HEK293 (cell line): ENCODE measurements around the gene NECTIN4.

ENCODE experiments used
- CTCF ChIA-PET: fragments of 350-600 bp; formaldehyde crosslinking; extraction: SDS; loops from one replicate; lab custom pipeline; 2021; ENCODE audit warnings: antibody characterized with exemption; lab: Yijun Ruan, JAX
- POLR2A ChIA-PET: fragments of 300-600 bp; formaldehyde crosslinking; extraction: SDS; loops from one replicate; lab custom pipeline; 2020; ENCODE audit warnings: antibody characterized with exemption, inconsistent platforms; lab: Yijun Ruan, JAX
- H3K27ac ChIP-seq: fragments of 200-500 bp; sonication (Bioruptor generic); 2 replicates; pipeline ENCODE4 v1.5.1; 2014; ENCODE audit warnings: low read depth, low read length, control low read depth, inconsistent platforms; ENCODE audit errors: extremely low read depth
- H3K36me3 ChIP-seq, 2 experiments: fragments of 200-500 bp in 1 of 2; sonication (Bioruptor generic) in 1 of 2; 1 replicate in 1 of 2; 2 replicates in 1 of 2; pipeline ENCODE4 v1.5.1; 2014 to 2017; ENCODE audit warnings: inconsistent platforms in 2 of 2, low read length in 2 of 2; ENCODE audit not compliant: control insufficient read depth in 2 of 2, insufficient read depth in 1 of 2
- H3K4me1 ChIP-seq: fragments of 200-500 bp; sonication (Bioruptor generic); 2 replicates; pipeline ENCODE4 v1.5.1; 2014; ENCODE audit warnings: mild to moderate bottlenecking, low read length, inconsistent platforms; ENCODE audit not compliant: control insufficient read depth, insufficient read depth
- H3K4me3 ChIP-seq: 2 replicates; pipeline ENCODE4 v1.5.1; 2011; ENCODE audit warnings: low read depth, mild to moderate bottlenecking, control low read depth, low read length, moderate library complexity
- H3K9me3 ChIP-seq: fragments of 200-500 bp; sonication (Bioruptor generic); 2 replicates; pipeline ENCODE4 v1.5.1; 2014; ENCODE audit warnings: low read depth, low read length, inconsistent platforms; ENCODE audit not compliant: control insufficient read depth, insufficient read depth
- ATF2 ChIP-seq: fragments of 450-650 bp; formaldehyde crosslinking; IDR thresholded peaks from 2 replicates; pipeline ENCODE4 v1.5.1; 2016; ENCODE audit warnings: missing biosample characterization, missing genetic modification characterization, low read depth
- GLI2 ChIP-seq: fragments of 450-650 bp; formaldehyde crosslinking; IDR thresholded peaks from 2 replicates; pipeline ENCODE4; 2017; ENCODE audit warnings: missing biosample characterization, missing genetic modification characterization, low read depth, borderline replicate concordance
- MEIS1 ChIP-seq: sonication (generic); formaldehyde crosslinking; IDR thresholded peaks from 2 replicates; pipeline ENCODE4 v1.8.1; 2022; ENCODE audit warnings: missing genetic modification reagents, mild to moderate bottlenecking, borderline replicate concordance
- REPIN1 ChIP-seq: fragments of 450-650 bp; formaldehyde crosslinking; IDR thresholded peaks from 2 replicates; pipeline ENCODE4 v1.5.1; 2017; ENCODE audit warnings: missing biosample characterization, missing genetic modification characterization, low read depth
- TRIM28 ChIP-seq: IDR thresholded peaks from 2 replicates; pipeline ENCODE4 v1.6.1; 2011; ENCODE audit warnings: low read length, control low read depth, borderline replicate concordance
- ZBTB49 ChIP-seq: fragments of 450-650 bp; formaldehyde crosslinking; IDR thresholded peaks from 2 replicates; pipeline ENCODE4 v1.5.1; 2016; ENCODE audit warnings: missing biosample characterization, missing genetic modification characterization, low read depth
- ZNF174 ChIP-seq: fragments of 450-650 bp; formaldehyde crosslinking; IDR thresholded peaks from 2 replicates; pipeline ENCODE4 v1.5.0; 2017; ENCODE audit warnings: missing biosample characterization, mild to moderate bottlenecking, missing genetic modification characterization
- ZNF266 ChIP-seq: fragments of 450-650 bp; formaldehyde crosslinking; IDR thresholded peaks from 2 replicates; pipeline ENCODE4 v1.5.1; 2016; ENCODE audit warnings: missing biosample characterization, missing genetic modification characterization, low read depth
- ZNF426 ChIP-seq: fragments of 450-650 bp; formaldehyde crosslinking; IDR thresholded peaks from 2 replicates; pipeline ENCODE4 v1.5.1; 2017; ENCODE audit warnings: missing biosample characterization, missing genetic modification characterization, mild to moderate bottlenecking, inconsistent platforms, moderate library complexity
- ZNF48 ChIP-seq: fragments of 450-650 bp; formaldehyde crosslinking; IDR thresholded peaks from 2 replicates; pipeline ENCODE4 v1.5.1; 2016; ENCODE audit warnings: missing biosample characterization, missing genetic modification characterization
- ZNF521 ChIP-seq: fragments of 450-650 bp; formaldehyde crosslinking; IDR thresholded peaks from 2 replicates; pipeline ENCODE4 v1.5.1; 2017; ENCODE audit warnings: missing biosample characterization, mild to moderate bottlenecking, missing genetic modification characterization
- ZNF610 ChIP-seq: fragments of 450-650 bp; formaldehyde crosslinking; IDR thresholded peaks from 2 replicates; pipeline ENCODE4 v1.5.1; 2016; ENCODE audit warnings: missing biosample characterization, missing genetic modification characterization, borderline replicate concordance
- ZNF704 ChIP-seq: fragments of 450-650 bp; formaldehyde crosslinking; IDR thresholded peaks from 2 replicates; pipeline ENCODE4 v1.5.1; 2016; ENCODE audit warnings: missing biosample characterization, missing genetic modification characterization
- ZNF785 ChIP-seq: fragments of 450-650 bp; formaldehyde crosslinking; IDR thresholded peaks from 2 replicates; pipeline ENCODE4 v1.5.1; 2016; ENCODE audit warnings: missing biosample characterization, missing genetic modification characterization
- ZNF792 ChIP-seq: fragments of 450-650 bp; formaldehyde crosslinking; IDR thresholded peaks from 2 replicates; pipeline ENCODE4 v1.5.1; 2016; ENCODE audit warnings: missing biosample characterization, missing genetic modification characterization
- ZNF843 ChIP-seq: fragments of 450-650 bp; formaldehyde crosslinking; IDR thresholded peaks from 2 replicates; pipeline ENCODE4 v1.5.1; 2016; ENCODE audit warnings: missing biosample characterization, missing genetic modification characterization
- ZSCAN23 ChIP-seq: fragments of 450-650 bp; formaldehyde crosslinking; IDR thresholded peaks from 2 replicates; pipeline ENCODE4 v1.5.1; 2016; ENCODE audit warnings: missing biosample characterization, missing genetic modification characterization
- ZSCAN30 ChIP-seq: fragments of 450-650 bp; IDR thresholded peaks from 2 replicates; pipeline ENCODE4 v1.5.1; 2018; ENCODE audit warnings: missing biosample characterization, mild to moderate bottlenecking, missing genetic modification characterization, moderate library complexity
- TF ChIP-seq, protein P1 (sequence below): fragments of 450-650 bp; formaldehyde crosslinking; conservative IDR thresholded peaks from 2 replicates; pipeline ENCODE4 v1.5.1; 2016; ENCODE audit warnings: low read depth, missing biosample characterization, missing genetic modification characterization

The NECTIN4 gene

GRCh38 chr1:161072751-161073449 is 16.5 kb downstream of the NECTIN4 start:
- CTCF ChIA-PET, result interaction anchor here (1.1 to 6.1 kb wide), 4 partner anchors 9 to 75 kb away, joined by 3 to 56 read pairs (median 4); partner anchors contain the start of genes KLHDC9 and USF1
- Histone ChIP-seq H3K9me3 (no peaks in the 10 kb centered on the region), H3K4me1 (no peaks in the 10 kb centered on the region), H3K27ac (no peak overlapping the region)
- TF ChIP-seq ZSCAN30, result no peak
- no peak for TF ChIP-seq ZNF174 (tag by site-specific recombination)
- no peak for TF ChIP-seq ATF2 (tag by site-specific recombination)
- TF ChIP-seq REPIN1, result no peak
- no peak for TF ChIP-seq ZNF266 (tag by site-specific recombination)
- no peak for TF ChIP-seq ZNF521 (tag by site-specific recombination)
- TF ChIP-seq ZSCAN23 (tag by site-specific recombination), result no peak
- no peak for TF ChIP-seq GLI2 (tag by site-specific recombination)
- no peak for TF ChIP-seq ZNF704 (tag by site-specific recombination)
- TF ChIP-seq ZNF792, result no peak
- no peak for TF ChIP-seq ZBTB49 (tag by site-specific recombination)
- TF ChIP-seq, protein P1, sequence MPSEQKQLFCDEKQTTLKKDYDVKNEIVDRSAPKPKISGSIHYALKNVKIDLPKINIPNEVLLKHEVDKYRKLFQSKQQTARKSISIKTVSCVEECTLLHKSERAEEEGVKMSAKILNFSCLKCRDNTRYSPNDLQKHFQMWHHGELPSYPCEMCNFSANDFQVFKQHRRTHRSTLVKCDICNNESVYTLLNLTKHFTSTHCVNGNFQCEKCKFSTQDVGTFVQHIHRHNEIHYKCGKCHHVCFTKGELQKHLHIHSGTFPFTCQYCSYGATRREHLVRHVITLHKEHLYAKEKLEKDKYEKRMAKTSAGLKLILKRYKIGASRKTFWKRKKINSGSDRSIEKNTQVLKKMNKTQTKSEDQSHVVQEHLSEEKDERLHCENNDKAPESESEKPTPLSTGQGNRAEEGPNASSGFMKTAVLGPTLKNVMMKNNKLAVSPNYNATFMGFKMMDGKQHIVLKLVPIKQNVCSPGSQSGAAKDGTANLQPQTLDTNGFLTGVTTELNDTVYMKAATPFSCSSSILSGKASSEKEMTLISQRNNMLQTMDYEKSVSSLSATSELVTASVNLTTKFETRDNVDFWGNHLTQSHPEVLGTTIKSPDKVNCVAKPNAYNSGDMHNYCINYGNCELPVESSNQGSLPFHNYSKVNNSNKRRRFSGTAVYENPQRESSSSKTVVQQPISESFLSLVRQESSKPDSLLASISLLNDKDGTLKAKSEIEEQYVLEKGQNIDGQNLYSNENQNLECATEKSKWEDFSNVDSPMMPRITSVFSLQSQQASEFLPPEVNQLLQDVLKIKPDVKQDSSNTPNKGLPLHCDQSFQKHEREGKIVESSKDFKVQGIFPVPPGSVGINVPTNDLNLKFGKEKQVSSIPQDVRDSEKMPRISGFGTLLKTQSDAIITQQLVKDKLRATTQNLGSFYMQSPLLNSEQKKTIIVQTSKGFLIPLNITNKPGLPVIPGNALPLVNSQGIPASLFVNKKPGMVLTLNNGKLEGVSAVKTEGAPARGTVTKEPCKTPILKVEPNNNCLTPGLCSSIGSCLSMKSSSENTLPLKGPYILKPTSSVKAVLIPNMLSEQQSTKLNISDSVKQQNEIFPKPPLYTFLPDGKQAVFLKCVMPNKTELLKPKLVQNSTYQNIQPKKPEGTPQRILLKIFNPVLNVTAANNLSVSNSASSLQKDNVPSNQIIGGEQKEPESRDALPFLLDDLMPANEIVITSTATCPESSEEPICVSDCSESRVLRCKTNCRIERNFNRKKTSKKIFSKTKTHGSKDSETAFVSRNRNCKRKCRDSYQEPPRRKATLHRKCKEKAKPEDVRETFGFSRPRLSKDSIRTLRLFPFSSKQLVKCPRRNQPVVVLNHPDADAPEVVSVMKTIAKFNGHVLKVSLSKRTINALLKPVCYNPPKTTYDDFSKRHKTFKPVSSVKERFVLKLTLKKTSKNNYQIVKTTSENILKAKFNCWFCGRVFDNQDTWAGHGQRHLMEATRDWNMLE, result no peak
- TF ChIP-seq ZNF785 (tag by site-specific recombination), result no peak
- TF ChIP-seq MEIS1, result no peak
- no peak for TF ChIP-seq ZNF843 (tag by site-specific recombination)
- TF ChIP-seq TRIM28, result no peak
- TF ChIP-seq ZNF48 (tag by site-specific recombination), result no peak
- no peak for TF ChIP-seq ZNF426
- no peak for TF ChIP-seq ZNF610
- TF ChIP-seq, all 188 proteins: peak for 0
- peak overlapping the region; percentile 39 for H3K4me3 ChIP-seq
- peaks cover 0 to 13% of the 10 kb centered on the region in 2 experiments; a peak in 1 of 3 replicates for H3K36me3 ChIP-seq
- POLR2A ChIA-PET, result no interaction called here
